Cardiac fibroblast (primary cell): ENCODE results near the gene NAV1.

ENCODE experiments used
- DNase-seq, 2 donors: peaks; one replicate each; pipeline versions ENCODE4 v3.0.0 to v3.0.0-alpha.2; 2010; ENCODE audit warnings: low read depth in 2 of 2
- H3K4me3 ChIP-seq, 2 donors: replicated peaks in 1 of 2; 1 replicate in 1 of 2; 2 replicates in 1 of 2; pipeline ENCODE4 v1.5.1; 2011; ENCODE audit warnings: low read depth in 2 of 2, low read length in 2 of 2, mild to moderate bottlenecking in 2 of 2, moderate library complexity in 1 of 2
- TF ChIP-seq, protein P1 (sequence below): IDR thresholded peaks from one replicate; pipeline ENCODE4 v1.5.1; 2011; ENCODE audit warnings: low read depth, mild to moderate bottlenecking, low read length, inconsistent platforms

Gene NAV1

DNA sequence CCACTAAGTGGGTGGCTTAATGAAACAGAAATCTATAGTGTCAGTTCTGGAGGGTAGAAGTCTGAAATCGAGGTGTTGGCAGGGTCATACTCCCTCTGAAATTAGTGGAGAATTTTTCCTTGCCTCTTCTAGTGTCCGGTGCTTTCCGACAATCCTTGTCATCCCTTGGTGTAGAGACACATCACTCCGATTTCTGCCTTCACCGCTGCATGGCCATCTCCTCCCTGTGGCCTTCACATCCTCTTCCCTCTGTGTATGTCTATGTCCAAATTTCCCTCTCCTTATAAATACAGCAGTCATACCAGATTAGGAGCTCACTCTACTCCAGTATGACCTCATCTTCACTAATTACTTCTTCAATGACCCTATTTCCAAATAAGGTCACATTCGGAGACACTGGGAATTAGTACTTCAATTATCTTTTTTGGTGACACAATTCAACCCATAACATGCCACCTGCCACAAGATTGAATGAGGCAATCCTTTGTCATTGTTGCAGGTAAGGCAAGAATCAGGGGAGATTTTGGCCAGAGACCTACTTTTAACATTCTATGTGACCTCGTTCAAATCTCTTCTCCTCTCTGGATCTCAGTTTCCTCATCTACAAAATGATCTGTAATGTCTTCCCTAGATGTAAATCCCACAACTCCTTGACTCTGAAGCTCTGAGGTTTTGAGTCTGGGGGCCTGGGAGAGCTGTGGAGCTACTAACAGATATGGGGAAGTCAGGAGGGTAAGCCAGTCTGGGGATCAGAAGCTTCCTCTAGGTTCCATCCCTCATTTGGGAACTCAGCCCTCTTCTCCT, 16.1 kb downstream of the NAV1 start:
- H3K4me3 ChIP-seq, result no peak overlapping the region
- no peak for DNase-seq
- TF ChIP-seq, protein P1, sequence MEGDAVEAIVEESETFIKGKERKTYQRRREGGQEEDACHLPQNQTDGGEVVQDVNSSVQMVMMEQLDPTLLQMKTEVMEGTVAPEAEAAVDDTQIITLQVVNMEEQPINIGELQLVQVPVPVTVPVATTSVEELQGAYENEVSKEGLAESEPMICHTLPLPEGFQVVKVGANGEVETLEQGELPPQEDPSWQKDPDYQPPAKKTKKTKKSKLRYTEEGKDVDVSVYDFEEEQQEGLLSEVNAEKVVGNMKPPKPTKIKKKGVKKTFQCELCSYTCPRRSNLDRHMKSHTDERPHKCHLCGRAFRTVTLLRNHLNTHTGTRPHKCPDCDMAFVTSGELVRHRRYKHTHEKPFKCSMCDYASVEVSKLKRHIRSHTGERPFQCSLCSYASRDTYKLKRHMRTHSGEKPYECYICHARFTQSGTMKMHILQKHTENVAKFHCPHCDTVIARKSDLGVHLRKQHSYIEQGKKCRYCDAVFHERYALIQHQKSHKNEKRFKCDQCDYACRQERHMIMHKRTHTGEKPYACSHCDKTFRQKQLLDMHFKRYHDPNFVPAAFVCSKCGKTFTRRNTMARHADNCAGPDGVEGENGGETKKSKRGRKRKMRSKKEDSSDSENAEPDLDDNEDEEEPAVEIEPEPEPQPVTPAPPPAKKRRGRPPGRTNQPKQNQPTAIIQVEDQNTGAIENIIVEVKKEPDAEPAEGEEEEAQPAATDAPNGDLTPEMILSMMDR, result no peak

DNA sequence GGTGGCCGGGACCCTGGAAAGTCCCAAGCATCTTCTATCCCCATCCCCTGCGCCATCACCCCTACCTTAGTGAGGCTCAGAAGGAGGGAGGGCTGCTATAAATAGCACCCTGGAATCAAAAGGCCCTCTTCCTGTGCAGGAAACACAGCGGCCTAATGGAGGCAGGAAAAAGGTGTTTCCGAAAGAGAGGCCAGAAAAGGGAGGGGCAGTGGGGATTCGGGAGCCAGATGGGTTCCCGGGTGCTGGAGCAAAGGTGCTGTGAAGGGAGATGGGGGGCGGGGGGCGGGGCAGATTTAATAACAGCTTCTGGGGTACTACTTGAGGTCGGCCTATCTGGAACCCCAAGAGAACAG, 16.6 kb downstream of the NAV1 start:
- TF ChIP-seq, protein P1, result no peak
- DNase-seq, result no peak

DNA sequence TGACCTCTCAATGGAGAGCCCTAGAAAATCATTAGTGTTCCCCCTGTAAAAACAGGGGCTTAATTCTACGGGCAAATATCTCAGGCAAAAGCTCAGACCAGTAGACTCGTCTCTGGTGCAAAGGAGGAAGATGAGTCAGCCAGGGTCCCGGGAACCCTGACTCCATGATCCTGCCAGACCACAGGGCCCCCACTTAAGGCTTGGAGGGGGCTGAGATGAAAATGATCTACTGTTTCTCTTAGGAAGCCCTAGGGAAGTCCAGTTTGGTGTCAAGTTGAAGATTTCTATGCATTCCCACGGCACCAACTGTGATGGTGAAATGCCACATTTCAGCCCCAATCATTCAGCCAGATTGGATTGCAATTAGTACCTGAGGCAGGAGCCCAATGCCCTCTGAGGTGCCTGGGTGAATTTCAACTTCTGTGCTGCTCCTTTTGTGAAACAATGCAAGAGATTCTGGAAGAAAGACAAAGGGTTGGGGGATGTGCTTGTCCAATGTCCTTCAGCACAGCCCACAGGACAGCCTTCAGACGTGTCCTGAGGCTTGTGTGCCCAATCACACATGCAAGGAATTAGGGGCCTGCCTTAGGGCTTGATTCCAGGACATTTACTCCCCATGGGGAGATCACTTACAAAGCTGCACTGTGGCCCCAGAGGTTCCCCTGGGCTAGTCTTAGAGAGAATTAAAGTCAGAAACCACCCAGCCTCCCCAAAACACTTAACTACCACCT, 18.1 kb downstream of the NAV1 start:
- H3K4me3 ChIP-seq, result no peak overlapping the region
- peak in 1 of 2 donors; percentile 48 for DNase-seq
- TF ChIP-seq, protein P1, result no peak

More for the DNA sequence above, 16.6 kb downstream of the NAV1 start:
- H3K4me3 ChIP-seq, result no peak overlapping the region

DNA sequence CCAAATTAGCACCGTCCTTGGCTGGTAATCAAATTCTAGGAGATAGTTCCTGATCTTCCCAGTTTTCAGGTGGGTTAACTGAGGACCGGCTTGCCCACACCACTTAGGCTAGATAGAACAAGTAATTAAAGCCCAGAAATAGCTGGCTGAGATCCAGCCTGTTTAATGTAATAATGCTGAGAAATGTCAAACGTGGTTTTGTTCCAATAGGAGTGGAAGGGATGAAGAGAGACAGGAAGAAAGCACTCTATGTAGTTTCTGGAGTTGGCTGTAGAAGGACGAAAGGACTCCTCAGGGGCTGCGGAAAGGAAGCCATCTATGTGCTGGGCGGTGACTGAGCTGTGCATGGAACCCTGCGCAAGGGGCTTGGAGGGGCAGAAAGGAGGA, 18.6 kb downstream of the NAV1 start:
- TF ChIP-seq, protein P1, result no peak
- no peak overlapping the region for H3K4me3 ChIP-seq
- peak in 1 of 2 donors; percentile 57 for DNase-seq

DNA sequence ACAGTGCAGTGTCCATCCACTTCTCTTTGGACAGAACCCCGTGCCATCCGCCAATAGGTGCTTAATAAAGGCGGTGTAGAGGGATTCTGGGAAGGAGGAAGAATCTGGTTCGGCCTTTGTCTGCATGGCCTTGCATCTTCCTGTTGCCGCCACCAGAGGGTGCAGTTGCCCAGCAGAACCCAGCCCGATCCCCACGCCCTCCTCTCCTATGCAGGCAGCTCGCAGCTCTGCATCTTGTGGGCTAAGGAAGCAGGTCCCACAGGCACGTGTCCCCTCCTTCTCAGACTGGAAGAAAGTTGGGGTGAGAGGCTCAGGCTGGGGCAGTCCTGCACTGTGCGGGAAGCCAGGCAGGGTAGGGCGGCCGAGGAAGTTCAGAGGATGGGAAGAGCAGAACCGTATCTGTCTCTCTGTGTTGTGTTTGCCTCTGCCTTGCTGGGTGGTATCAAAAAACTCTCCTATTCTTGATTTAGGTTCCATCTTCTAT, 20.8 kb downstream of the NAV1 start:
- no peak overlapping the region for H3K4me3 ChIP-seq
- DNase-seq, result peak; percentile 86 to 89
- TF ChIP-seq, protein P1, result peak; percentile 94

DNA sequence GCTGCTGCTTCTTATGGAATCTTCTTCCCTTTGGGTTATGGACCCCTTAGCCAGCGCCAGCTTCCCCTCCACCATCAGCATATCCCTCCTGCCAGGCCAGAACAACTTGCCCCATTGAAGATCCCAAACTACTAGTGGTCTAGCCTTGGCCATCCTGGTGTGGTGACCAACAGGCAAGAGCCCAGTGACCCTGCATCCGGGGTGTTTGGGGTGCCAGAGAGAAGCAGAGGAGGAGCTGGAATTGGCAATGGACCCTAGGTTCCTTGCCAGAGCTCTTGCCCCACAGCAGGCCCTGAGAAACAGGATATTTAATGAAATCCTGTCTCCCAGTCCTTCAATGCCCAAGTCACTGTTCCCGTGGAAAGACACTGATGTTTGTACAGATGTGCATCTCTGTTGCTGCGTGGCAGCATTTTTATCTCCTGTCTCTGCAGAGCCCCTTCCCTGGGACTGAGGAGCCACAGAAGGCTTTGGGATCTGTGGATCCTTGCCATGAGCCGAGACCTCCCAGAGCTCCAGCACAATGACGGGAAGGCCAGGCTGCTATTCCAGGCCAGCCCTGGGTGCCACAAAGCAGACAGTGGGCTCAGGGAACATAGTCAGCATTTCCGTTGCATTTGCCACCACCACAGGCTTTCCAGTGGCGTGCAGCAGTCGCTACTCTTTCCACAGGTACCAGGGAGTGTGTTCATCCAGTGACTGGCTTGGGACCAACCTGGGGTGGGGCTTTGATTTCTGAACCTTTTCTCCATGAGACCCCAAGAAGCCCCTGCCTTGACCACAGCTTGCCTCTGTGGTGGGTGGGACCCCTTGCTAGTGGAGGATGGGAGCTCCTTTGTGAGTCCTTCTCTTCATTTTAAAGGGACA, 21.6 kb downstream of the NAV1 start:
- DNase-seq, result no peak
- TF ChIP-seq, protein P1, result no peak
- no peak overlapping the region for H3K4me3 ChIP-seq
